ENCODE measurements around the gene NEK10.
"Not testable (repeated sequence)": the region's sequence is repeated elsewhere in the genome, so short reads cannot be mapped to it uniquely, and the experiment has no call there.

Gene NEK10

GRCh38 chr3:27293939-27294338 is 75.2 kb downstream of the NEK10 start:
- Histone ChIP-seq H3K9me3 (no peaks in the 10 kb centered on the region), H3K27me3 (no peaks in the 10 kb centered on the region), H3K36me3 (no peaks in the 10 kb centered on the region), H3K4me3 (ENCODE audit: low read depth, low read length) (no peak overlapping the region), H3K4me1 (no peaks in the 10 kb centered on the region)
- no peak for DNase-seq
- TF ChIP-seq, protein P1, sequence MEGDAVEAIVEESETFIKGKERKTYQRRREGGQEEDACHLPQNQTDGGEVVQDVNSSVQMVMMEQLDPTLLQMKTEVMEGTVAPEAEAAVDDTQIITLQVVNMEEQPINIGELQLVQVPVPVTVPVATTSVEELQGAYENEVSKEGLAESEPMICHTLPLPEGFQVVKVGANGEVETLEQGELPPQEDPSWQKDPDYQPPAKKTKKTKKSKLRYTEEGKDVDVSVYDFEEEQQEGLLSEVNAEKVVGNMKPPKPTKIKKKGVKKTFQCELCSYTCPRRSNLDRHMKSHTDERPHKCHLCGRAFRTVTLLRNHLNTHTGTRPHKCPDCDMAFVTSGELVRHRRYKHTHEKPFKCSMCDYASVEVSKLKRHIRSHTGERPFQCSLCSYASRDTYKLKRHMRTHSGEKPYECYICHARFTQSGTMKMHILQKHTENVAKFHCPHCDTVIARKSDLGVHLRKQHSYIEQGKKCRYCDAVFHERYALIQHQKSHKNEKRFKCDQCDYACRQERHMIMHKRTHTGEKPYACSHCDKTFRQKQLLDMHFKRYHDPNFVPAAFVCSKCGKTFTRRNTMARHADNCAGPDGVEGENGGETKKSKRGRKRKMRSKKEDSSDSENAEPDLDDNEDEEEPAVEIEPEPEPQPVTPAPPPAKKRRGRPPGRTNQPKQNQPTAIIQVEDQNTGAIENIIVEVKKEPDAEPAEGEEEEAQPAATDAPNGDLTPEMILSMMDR (IDR thresholded peaks at IDR 0.05; ENCODE audit: low read depth, low read length) = no peak

DNA sequence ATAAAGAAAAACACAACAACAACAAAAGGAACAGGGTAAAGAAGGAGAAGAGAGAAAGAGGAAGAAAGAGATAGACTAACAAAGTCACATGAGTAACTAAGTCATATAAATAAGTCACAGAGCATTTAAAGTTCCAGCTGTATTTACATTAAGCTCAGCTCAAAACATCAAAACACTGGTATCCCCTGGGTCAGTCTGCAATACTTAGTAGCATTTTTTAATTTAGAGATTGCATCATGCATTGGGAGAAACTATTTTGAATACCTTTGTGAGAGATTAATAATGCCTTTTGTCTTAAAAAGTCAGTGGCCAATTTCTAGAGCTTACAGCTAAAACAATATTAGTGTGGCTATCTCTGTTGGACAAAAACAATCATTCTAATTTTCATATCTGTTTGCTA is 78.4 kb downstream of the NEK10 start:
- H3K4me1 ChIP-seq = no peaks in the 10 kb centered on the region
- H3K9me3 ChIP-seq = no peaks in the 10 kb centered on the region
- TF ChIP-seq, protein P1 (IDR thresholded peaks at IDR 0.05; ENCODE audit: low read depth, low read length) = no peak
- DNase-seq = no peak
- H3K36me3 ChIP-seq = no peaks in the 10 kb centered on the region
- no peaks in the 10 kb centered on the region for H3K27me3 ChIP-seq
- no peak overlapping the region for H3K4me3 ChIP-seq (ENCODE audit: low read depth, low read length)

DNA sequence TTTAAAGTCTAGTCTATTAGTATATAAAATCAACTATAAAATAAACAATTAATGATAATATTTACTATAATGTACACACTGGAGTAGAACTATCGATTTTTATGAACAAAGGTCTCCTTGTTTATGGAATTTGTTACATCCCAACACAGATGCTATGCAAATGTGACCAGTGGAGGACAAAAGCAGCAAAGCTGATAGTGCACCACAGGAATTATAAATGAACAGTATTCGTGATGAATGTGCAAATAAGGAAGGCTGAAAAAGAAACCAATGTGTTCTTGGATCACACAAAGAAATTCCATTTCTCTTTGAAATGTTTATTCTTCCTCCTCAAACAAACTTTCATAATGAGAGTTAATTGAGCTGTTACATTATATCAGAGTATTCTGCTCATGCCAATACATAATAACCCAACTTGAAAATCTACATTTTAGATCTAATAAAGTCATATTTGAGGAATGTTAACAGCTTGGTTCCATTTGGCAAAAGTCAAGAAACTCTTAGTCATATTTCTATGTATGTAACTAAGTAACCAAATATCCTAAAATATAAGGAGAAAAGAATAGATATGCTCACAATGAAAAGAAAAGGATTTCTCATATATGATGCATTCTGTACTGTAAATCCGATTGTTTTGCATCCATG is 79.3 kb downstream of the NEK10 start:
- TF ChIP-seq, protein P1 (IDR thresholded peaks at IDR 0.05; ENCODE audit: low read depth, low read length) = no peak
- H3K4me3 ChIP-seq (ENCODE audit: low read depth, low read length) = no peak overlapping the region

GRCh38 chr3:27287052-27287451 is 82.1 kb downstream of the NEK10 start:
- DNase-seq = no peak
- Histone ChIP-seq H3K4me3 (ENCODE audit: low read depth, low read length) (no peak overlapping the region), H3K27me3 (no peaks in the 10 kb centered on the region), H3K9me3 (no peaks in the 10 kb centered on the region), H3K4me1 (no peaks in the 10 kb centered on the region), H3K36me3 (no peaks in the 10 kb centered on the region)
- TF ChIP-seq, protein P1 (IDR thresholded peaks at IDR 0.05; ENCODE audit: low read depth, low read length) = no peak

More for the DNA sequence above, 79.3 kb downstream of the NEK10 start:
- no peak for DNase-seq
- no peaks in the 10 kb centered on the region for H3K4me1 ChIP-seq
- no peaks in the 10 kb centered on the region for H3K27me3 ChIP-seq
- H3K36me3 ChIP-seq = no peaks in the 10 kb centered on the region
- no peaks in the 10 kb centered on the region for H3K9me3 ChIP-seq

- not testable (repeated sequence) for DNase-seq; H3K4me1 ChIP-seq; H3K36me3 ChIP-seq; H3K4me3 ChIP-seq (ENCODE audit: low read depth, low read length); H3K27me3 ChIP-seq; H3K9me3 ChIP-seq
Measured at GRCh38 chr3:27286467-27286866, 82.7 kb downstream of the NEK10 start.

DNA sequence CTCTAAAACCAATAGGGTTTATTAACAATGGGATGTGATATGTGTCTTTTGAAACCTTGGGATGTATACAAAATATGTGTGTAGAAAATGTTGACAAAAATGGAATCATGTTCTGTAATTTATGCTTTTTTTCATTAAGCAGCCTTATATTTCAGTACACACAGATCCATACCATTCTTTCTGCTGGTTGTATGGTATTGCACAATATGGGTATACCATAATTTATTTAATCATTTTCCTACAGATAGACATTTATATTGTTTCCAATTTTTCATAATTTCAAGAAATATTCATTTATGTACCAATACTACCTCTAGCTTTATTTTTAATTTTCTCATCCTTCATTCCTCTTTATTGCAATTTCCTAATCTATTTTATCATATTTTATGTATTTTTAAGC is 83.5 kb downstream of the NEK10 start:
- no peaks in the 10 kb centered on the region for H3K4me1 ChIP-seq
- no peaks in the 10 kb centered on the region for H3K9me3 ChIP-seq
- TF ChIP-seq, protein P1 (IDR thresholded peaks at IDR 0.05; ENCODE audit: low read depth, low read length) = no peak
- no peak for DNase-seq
- H3K36me3 ChIP-seq = no peaks in the 10 kb centered on the region
- H3K4me3 ChIP-seq (ENCODE audit: low read depth, low read length) = no peak overlapping the region
- no peaks in the 10 kb centered on the region for H3K27me3 ChIP-seq

All from BE2C (cell line).